H1 (cell line): ENCODE results near the gene PTPN21. TPM values are rescaled to one million over a fixed set of nuclear protein-coding genes. Genes with fewer than 3 reads are reported as not detected.

Experiments used
- CTCF ChIA-PET: fragments of 300-600 bp; sonication (Branson Sonifier 250); formaldehyde crosslinking; loops from one replicate; lab custom pipeline; 2021; ENCODE audit not compliant: partially characterized antibody; lab: Charles Lee
- POLR2A ChIA-PET: fragments of 300-600 bp; sonication (Branson Sonifier 250); formaldehyde crosslinking; loops from one replicate; lab custom pipeline; 2021; ENCODE audit warnings: inconsistent platforms; ENCODE audit not compliant: partially characterized antibody; lab: Charles Lee
- DNase-seq, 2 experiments: peaks; one replicate each; pipeline versions ENCODE4 v3.0.0 to v3.0.0-alpha.2; 2010 to 2022; ENCODE audit warnings: low spot score in 2 of 2, low read depth in 1 of 2, mixed read lengths in 1 of 2
- FAIRE-seq: peaks from 2 replicates; lab custom pipeline; 2011; peaks lifted over from hg19 to GRCh38; lab: Jason Lieb, UNC
- H2AFZ ChIP-seq: 2 replicates; pipeline ENCODE4 v1.8.1; 2012; ENCODE audit warnings: low read length, inconsistent platforms
- H2AK5ac ChIP-seq: 2 replicates; pipeline ENCODE4 v1.6.1; 2013; ENCODE audit warnings: low read depth, low read length
- H2BK120ac ChIP-seq: replicated peaks from 2 replicates; pipeline ENCODE3; 2013; ENCODE audit warnings: low read depth, low read length, inconsistent platforms
- H2BK12ac ChIP-seq: 2 replicates; pipeline ENCODE4 v1.6.1; 2013; ENCODE audit warnings: low read depth, low read length
- H2BK15ac ChIP-seq: 2 replicates; pipeline ENCODE4 v1.6.1; 2013; ENCODE audit warnings: low read length
- H2BK20ac ChIP-seq: 2 replicates; pipeline ENCODE4 v1.6.1; 2013; ENCODE audit warnings: low read length
- H2BK5ac ChIP-seq: 2 replicates; pipeline ENCODE4 v1.6.1; 2013; ENCODE audit warnings: low read depth, low read length
- H3K14ac ChIP-seq: 2 replicates; pipeline ENCODE4 v1.6.1; 2013; ENCODE audit warnings: inconsistent platforms; ENCODE audit not compliant: insufficient read length
- H3K18ac ChIP-seq: 2 replicates; pipeline ENCODE4 v1.6.1; 2013; ENCODE audit warnings: low read length; ENCODE audit errors: extremely low read depth
- H3K23ac ChIP-seq: 2 replicates; pipeline ENCODE4 v1.6.1; 2013; ENCODE audit warnings: inconsistent platforms; ENCODE audit not compliant: insufficient read length
- H3K23me2 ChIP-seq: 2 replicates; pipeline ENCODE4 v1.6.1; 2013; ENCODE audit warnings: low read depth, low read length
- H3K27ac ChIP-seq: 2 replicates; pipeline ENCODE4 v1.6.1; 2011; ENCODE audit warnings: low read depth, low read length, inconsistent platforms
- H3K27me3 ChIP-seq, 4 experiments: replicated peaks in 1 of 4; 1 replicate in 1 of 4; 2 replicates in 3 of 4; pipeline versions ENCODE4 v1.6.1 to v1.8.1; 2011 to 2013; ENCODE audit warnings: low read length in 3 of 4, mild to moderate bottlenecking in 3 of 4, inconsistent platforms in 2 of 4, mixed read lengths in 2 of 4, moderate library complexity in 1 of 4; ENCODE audit not compliant: control insufficient read depth in 3 of 4, insufficient read depth in 3 of 4; ENCODE audit errors: extremely low read depth in 1 of 4
- H3K36me3 ChIP-seq, 4 experiments: 2 replicates each; pipeline versions ENCODE4 v1.6.1 to v1.8.1; 2011 to 2013; ENCODE audit warnings: mild to moderate bottlenecking in 4 of 4, low read length in 3 of 4, moderate library complexity in 2 of 4, control low read depth in 1 of 4, inconsistent platforms in 1 of 4; ENCODE audit not compliant: insufficient read depth in 4 of 4, control insufficient read depth in 2 of 4
- H3K4ac ChIP-seq: replicated peaks from 2 replicates; pipeline ENCODE3; 2013; ENCODE audit warnings: low read length, low read depth, mixed read lengths, inconsistent platforms; ENCODE audit not compliant: insufficient read length
- H3K4me1 ChIP-seq, 4 experiments: replicated peaks in 1 of 4; 1 replicate in 1 of 4; 2 replicates in 3 of 4; pipeline versions ENCODE4 v1.6.1 to v1.8.1; 2011 to 2013; ENCODE audit warnings: low read length in 3 of 4, inconsistent platforms in 2 of 4, mixed read lengths in 1 of 4; ENCODE audit not compliant: insufficient read depth in 4 of 4, control insufficient read depth in 3 of 4
- H3K4me2 ChIP-seq, 2 experiments: 2 replicates each; pipeline versions ENCODE4 v1.6.1 to v1.8.1; 2011 to 2013; ENCODE audit warnings: low read depth in 2 of 2, low read length in 2 of 2, control low read depth in 1 of 2, inconsistent platforms in 1 of 2, mild to moderate bottlenecking in 1 of 2; ENCODE audit not compliant: insufficient read depth in 1 of 2
- H3K4me3 ChIP-seq, 4 experiments: fragments of 200-600, 300-600 bp in 1 of 4; sonication (generic), shearing (Covaris generic), sonication (Bioruptor Twin) in 1 of 4; 2 replicates each; pipeline versions ENCODE4 v1.5.1 to v1.8.1; 2011 to 2016; ENCODE audit warnings: low read length in 4 of 4, low read depth in 3 of 4, control low read depth in 2 of 4, inconsistent platforms in 2 of 4, mild to moderate bottlenecking in 2 of 4, mixed read lengths in 1 of 4, moderate library complexity in 1 of 4; ENCODE audit not compliant: insufficient read depth in 2 of 4; ENCODE audit errors: extremely low read depth in 1 of 4
- H3K56ac ChIP-seq: replicated peaks from 2 replicates; pipeline ENCODE3; 2013; ENCODE audit warnings: low read depth, mild to moderate bottlenecking, mixed read lengths, low read length, inconsistent platforms; ENCODE audit not compliant: insufficient read length
- H3K79me1 ChIP-seq: 2 replicates; pipeline ENCODE4 v1.6.1; 2013; ENCODE audit warnings: low read depth, low read length, control low read depth
- H3K79me2 ChIP-seq, 2 experiments: 2 replicates each; pipeline versions ENCODE4 v1.6.1 to v1.8.1; 2012 to 2013; ENCODE audit warnings: low read length in 2 of 2, mild to moderate bottlenecking in 2 of 2, inconsistent platforms in 1 of 2; ENCODE audit not compliant: insufficient read depth in 2 of 2, control insufficient read depth in 1 of 2
- H3K9ac ChIP-seq, 4 experiments: replicated peaks in 1 of 4; 1 replicate in 1 of 4; 2 replicates in 3 of 4; pipeline versions ENCODE4 v1.6.1 to v1.8.1; 2011 to 2013; ENCODE audit warnings: low read depth in 3 of 4, low read length in 3 of 4, control low read depth in 2 of 4, mild to moderate bottlenecking in 2 of 4, moderate library complexity in 2 of 4, inconsistent platforms in 1 of 4; ENCODE audit errors: extremely low read depth in 1 of 4
- H3K9me3 ChIP-seq, 2 experiments: 2 replicates each; pipeline versions ENCODE4 v1.6.1 to v1.8.1; 2012 to 2013; ENCODE audit warnings: mild to moderate bottlenecking in 2 of 2, moderate library complexity in 2 of 2, control low read depth in 1 of 2, inconsistent platforms in 1 of 2, low read depth in 1 of 2, low read length in 1 of 2, mixed read lengths in 1 of 2; ENCODE audit not compliant: insufficient read depth in 2 of 2
- H4K20me1 ChIP-seq, 2 experiments: replicated peaks in 1 of 2; 2 replicates each; pipeline versions ENCODE3 to v1.8.1; 2011 to 2013; ENCODE audit warnings: inconsistent platforms in 2 of 2, low read length in 2 of 2, mild to moderate bottlenecking in 1 of 2; ENCODE audit not compliant: insufficient read depth in 2 of 2, control insufficient read depth in 1 of 2
- H4K5ac ChIP-seq: 2 replicates; pipeline ENCODE4 v1.6.1; 2013; ENCODE audit warnings: low read length, low read depth, mixed read lengths, inconsistent platforms; ENCODE audit not compliant: insufficient read length
- H4K8ac ChIP-seq: 2 replicates; pipeline ENCODE4 v1.8.0; 2013; ENCODE audit warnings: mild to moderate bottlenecking, moderate library complexity, low read length, inconsistent platforms; ENCODE audit not compliant: insufficient read depth; ENCODE audit errors: extremely low read depth
- H4K91ac ChIP-seq: replicated peaks from 2 replicates; pipeline ENCODE3; 2013; ENCODE audit warnings: low read length, mixed read lengths, inconsistent platforms; ENCODE audit not compliant: insufficient read length
- RBBP5 ChIP-seq: IDR thresholded peaks from 2 replicates; pipeline ENCODE4 v1.7.1; 2012; ENCODE audit warnings: low read depth, mild to moderate bottlenecking, inconsistent platforms, low read length, moderate library complexity, borderline replicate concordance
- SP2 ChIP-seq: IDR thresholded peaks from 2 replicates; pipeline ENCODE4 v1.6.1; 2012; ENCODE audit warnings: mild to moderate bottlenecking, low read length, inconsistent platforms
- WGBS, 2 experiments: shearing (Covaris generic) in 1 of 2; methylation state at CpG; one replicate each; pipeline versions ENCODE4 v1.1.6 to v1.1.7; 2013 to 2015; ENCODE audit warnings: low lambda C conversion rate in 2 of 2, mixed read lengths in 2 of 2, inconsistent platforms in 1 of 2, low coverage in 1 of 2, missing lambda C conversion rate in 1 of 2; ENCODE audit not compliant: insufficient replicate concordance in 2 of 2, insufficient coverage in 1 of 2, insufficient read length in 1 of 2; ENCODE audit errors: extremely low coverage in 1 of 2, missing lambda C conversion rate in 1 of 2; 5-methylcytosine and 5-hydroxymethylcytosine counted together
- polyA plus RNA-seq, 7 experiments: library from polyadenylated mRNA; depleted of rRNA in 3 of 7; stranded (reverse) in 5 of 7; unstranded in 2 of 7; fragments of >200 nt in 5 of 7; fragments of 200-250 nt in 2 of 7; gene quantifications; 1 replicate in 5 of 7; 2 replicates in 1 of 7; 4 replicates in 1 of 7; pipeline versions ENCODE4 v1.2.1 to v1.2.3, GENCODE V29; 2011 to 2013; ENCODE audit warnings: missing spikeins in 2 of 7, mixed read lengths in 2 of 7
- total RNA-seq: library from RNA; stranded (reverse); fragmentation: NEBNext Ultra II Directional; extraction: Animal tissue kit (Norgen Biotek cat#: 25700); gene quantifications from 2 replicates; pipeline ENCODE4 v1.2.1, GENCODE V29; 2021

PTPN21 gene
- total and polyA plus RNA-seq, 2 of the 8 experiments (the other 6 are each of a cell fraction or from before 2014, with no cell fraction given), result 6.5 to 16.1 TPM

GRCh38 chr14:88588081-88588480 is 33.3 kb upstream of the PTPN21 start:
- H4K20me1 ChIP-seq, result peaks cover 0 to 2% of the 10 kb centered on the region in 2 experiments
- no peak for TF ChIP-seq SP2
- no peak for TF ChIP-seq RBBP5
- TF ChIP-seq, all 59 proteins: peak for 0
- H4K5ac ChIP-seq, result no peak overlapping the region
- H4K91ac ChIP-seq, result no peak overlapping the region
- no peak overlapping the region for H3K56ac ChIP-seq
- H3K27me3 ChIP-seq, result no peaks in the 10 kb centered on the region
- H2BK15ac ChIP-seq, result no peak overlapping the region
- no peak overlapping the region for H2AFZ ChIP-seq
- POLR2A ChIA-PET, result interaction anchor here (2.0 kb wide), 1 partner anchor 10 kb away, joined by 11 read pairs; no protein-coding TSS in a partner anchor
- no peak overlapping the region for H3K4me2 ChIP-seq
- 91% methylated on average over 5 of the region's 5 CpGs; no CpG with 5 or more reads in 1 of the 2 experiments for WGBS, 2 experiments
- H3K14ac ChIP-seq, result no peak overlapping the region
- no peaks in the 10 kb centered on the region for H3K79me1 ChIP-seq
- H3K23ac ChIP-seq, result no peak overlapping the region
- no peak overlapping the region for H3K4me3 ChIP-seq
- no peaks in the 10 kb centered on the region for H3K9me3 ChIP-seq
- H2BK120ac ChIP-seq, result no peak overlapping the region
- no peak overlapping the region for H4K8ac ChIP-seq
- peaks cover 7 to 64% (median 16%) of the 10 kb centered on the region in 4 experiments; a peak in 5 of 8 replicates for H3K36me3 ChIP-seq
- no peaks in the 10 kb centered on the region for H3K4me1 ChIP-seq
- H3K9ac ChIP-seq, result no peak overlapping the region
- CTCF ChIA-PET, result interaction anchor here (0.6 to 0.7 kb wide), 2 partner anchors 28 to 302 kb away, joined by 3 to 4 read pairs; no protein-coding TSS in a partner anchor
- H2AK5ac ChIP-seq, result no peak overlapping the region
- H2BK12ac ChIP-seq, result no peak overlapping the region
- DNase-seq (no peak), FAIRE-seq (no peak)
- no peaks in the 10 kb centered on the region for H3K23me2 ChIP-seq
- H3K27ac ChIP-seq, result no peak overlapping the region
- no peak overlapping the region for H3K4ac ChIP-seq
- no peak overlapping the region for H2BK20ac ChIP-seq
- no peak overlapping the region for H2BK5ac ChIP-seq
- no peaks in the 10 kb centered on the region; a peak in 1 of 4 replicates for H3K79me2 ChIP-seq
- H3K18ac ChIP-seq, result no peak overlapping the region
